Keratinocyte (primary cell): ENCODE measurements around the gene YWHAQ.

Experiments used
- EZH2 ChIP-seq: IDR thresholded peaks from one replicate; pipeline ENCODE4 v1.6.1; 2012; ENCODE audit warnings: inconsistent platforms, mild to moderate bottlenecking, low read length, moderate library complexity
- TF ChIP-seq, protein P1 (sequence below), 3 experiments: IDR thresholded peaks in 1 of 3; conservative IDR thresholded peaks in 1 of 3; optimal IDR thresholded peaks in 1 of 3; 2 replicates in 2 of 3; 3 replicates in 1 of 3; pipeline versions ENCODE3 to v1.5.1; 2011; ENCODE audit warnings: low read length in 3 of 3, mild to moderate bottlenecking in 3 of 3, moderate library complexity in 2 of 3, control low read depth in 1 of 3, inconsistent platforms in 1 of 3; ENCODE audit not compliant: insufficient read depth in 2 of 3; ENCODE audit errors: extremely low read depth in 1 of 3

DNA sequence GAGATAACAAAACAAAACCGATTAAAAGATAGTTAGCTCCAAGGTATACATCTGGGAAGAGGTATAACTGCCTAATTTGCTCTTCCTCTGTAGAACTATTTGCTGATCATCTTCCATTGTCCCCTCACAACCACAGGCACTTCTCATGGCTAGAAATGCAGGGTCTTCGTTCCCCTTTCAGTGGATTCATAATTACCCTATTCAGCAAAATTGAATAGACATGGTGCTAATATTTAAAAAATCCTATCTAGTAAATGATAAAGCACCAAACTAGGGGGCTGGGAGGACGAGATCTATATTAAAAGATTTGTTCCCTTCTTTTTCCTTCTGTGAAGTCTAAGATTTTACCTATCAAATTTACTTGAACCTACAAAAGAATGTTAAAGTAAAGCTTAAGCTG is 44.3 kb downstream of the YWHAQ start:
- TF ChIP-seq, protein P1, sequence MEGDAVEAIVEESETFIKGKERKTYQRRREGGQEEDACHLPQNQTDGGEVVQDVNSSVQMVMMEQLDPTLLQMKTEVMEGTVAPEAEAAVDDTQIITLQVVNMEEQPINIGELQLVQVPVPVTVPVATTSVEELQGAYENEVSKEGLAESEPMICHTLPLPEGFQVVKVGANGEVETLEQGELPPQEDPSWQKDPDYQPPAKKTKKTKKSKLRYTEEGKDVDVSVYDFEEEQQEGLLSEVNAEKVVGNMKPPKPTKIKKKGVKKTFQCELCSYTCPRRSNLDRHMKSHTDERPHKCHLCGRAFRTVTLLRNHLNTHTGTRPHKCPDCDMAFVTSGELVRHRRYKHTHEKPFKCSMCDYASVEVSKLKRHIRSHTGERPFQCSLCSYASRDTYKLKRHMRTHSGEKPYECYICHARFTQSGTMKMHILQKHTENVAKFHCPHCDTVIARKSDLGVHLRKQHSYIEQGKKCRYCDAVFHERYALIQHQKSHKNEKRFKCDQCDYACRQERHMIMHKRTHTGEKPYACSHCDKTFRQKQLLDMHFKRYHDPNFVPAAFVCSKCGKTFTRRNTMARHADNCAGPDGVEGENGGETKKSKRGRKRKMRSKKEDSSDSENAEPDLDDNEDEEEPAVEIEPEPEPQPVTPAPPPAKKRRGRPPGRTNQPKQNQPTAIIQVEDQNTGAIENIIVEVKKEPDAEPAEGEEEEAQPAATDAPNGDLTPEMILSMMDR (optimal IDR thresholded peaks at IDR 0.05 in 1 of 3, IDR thresholded peaks at IDR 0.05 in 1 of 3, conservative IDR thresholded peaks at IDR 0.05 in 1 of 3; ENCODE audit: extremely low read depth in 1 of 3, insufficient read depth in 2 of 3, low read length in 3 of 3), result no peak
- TF ChIP-seq EZH2, result no peak
